HepG2 (cell line): Measurements from ENCODE around the gene DYNC1LI1. TPM values are rescaled to one million over a fixed set of nuclear protein-coding genes. Genes with fewer than 3 reads are reported as not detected.

ENCODE experiments used
- CTCF ChIP-seq: sonication (generic); formaldehyde crosslinking; IDR thresholded peaks from 2 replicates; pipeline ENCODE4 v1.5.0; 2020; ENCODE audit warnings: mild to moderate bottlenecking, missing genetic modification reagents, moderate library complexity
- FOXC1 ChIP-seq: sonication (generic); formaldehyde crosslinking; IDR thresholded peaks from 2 replicates; pipeline ENCODE4 v1.8.0; 2022; ENCODE audit warnings: mild to moderate bottlenecking, missing genetic modification reagents, borderline replicate concordance
- GATAD2A ChIP-seq: IDR thresholded peaks from 2 replicates; pipeline ENCODE4 v1.6.1; 2016
- MXD1 ChIP-seq: sonication (generic); formaldehyde crosslinking; IDR thresholded peaks from 2 replicates; pipeline ENCODE4 v1.4.0; 2020; ENCODE audit warnings: mild to moderate bottlenecking, missing genetic modification reagents
- PAF1 ChIP-seq: IDR thresholded peaks from 2 replicates; pipeline ENCODE4 v1.6.1; 2016; ENCODE audit warnings: missing genetic modification reagents, missing compliant biosample characterization
- PHF20 ChIP-seq: sonication (generic); formaldehyde crosslinking; IDR thresholded peaks from 2 replicates; pipeline ENCODE4 v1.5.0; 2020; ENCODE audit warnings: mild to moderate bottlenecking, missing genetic modification reagents
- REPIN1 ChIP-seq: sonication (generic); formaldehyde crosslinking; IDR thresholded peaks from 2 replicates; pipeline ENCODE4 v1.8.0; 2022; ENCODE audit warnings: missing genetic modification reagents, low read depth, mild to moderate bottlenecking, borderline replicate concordance
- TCF7 ChIP-seq: sonication (generic); IDR thresholded peaks from 2 replicates; pipeline ENCODE4 v1.6.1; 2016; ENCODE audit warnings: antibody characterized with exemption, low read depth
- TIGD3 ChIP-seq: sonication (generic); formaldehyde crosslinking; IDR thresholded peaks from 2 replicates; pipeline ENCODE4 v1.5.1; 2020; ENCODE audit warnings: mild to moderate bottlenecking, missing genetic modification reagents, borderline replicate concordance
- ZNF33A ChIP-seq: sonication (generic); formaldehyde crosslinking; IDR thresholded peaks from 2 replicates; pipeline ENCODE4 v1.5.1; 2020; ENCODE audit warnings: missing genetic modification reagents, mild to moderate bottlenecking, moderate library complexity, borderline replicate concordance
- ZNF382 ChIP-seq: sonication (generic); formaldehyde crosslinking; IDR thresholded peaks from 2 replicates; pipeline ENCODE4 v1.5.0; 2020; ENCODE audit warnings: missing genetic modification reagents, mild to moderate bottlenecking, borderline replicate concordance
- ZNF670 ChIP-seq: sonication (generic); formaldehyde crosslinking; IDR thresholded peaks from 2 replicates; pipeline ENCODE4 v1.8.0; 2022; ENCODE audit warnings: mild to moderate bottlenecking, missing genetic modification reagents, borderline replicate concordance
- ZNF879 ChIP-seq: sonication (generic); formaldehyde crosslinking; IDR thresholded peaks from 2 replicates; pipeline ENCODE4 v1.8.1; 2023; ENCODE audit warnings: missing genetic modification reagents
- polyA plus RNA-seq, 8 experiments: library from polyadenylated mRNA; depleted of rRNA in 3 of 8; stranded (reverse) in 7 of 8; unstranded in 1 of 8; fragments of >200 nt; fragmentation: Illumina TruSeq in 4 of 8; extraction: Trizol in 4 of 8; gene quantifications; 2 replicates each; pipeline versions ENCODE4 v1.2.1 to v1.2.3, GENCODE V29; 2011 to 2016; ENCODE audit warnings: low read depth in 4 of 8, missing spikeins in 1 of 8, mixed read lengths in 1 of 8; ENCODE audit not compliant: insufficient read depth in 1 of 8
- total RNA-seq, 5 experiments: library from RNA; depleted of rRNA; stranded (reverse); fragments of >200 nt; fragmentation: Illumina TruSeq; extraction: Trizol; gene quantifications; 2 replicates each; pipeline ENCODE4 v1.2.3, GENCODE V29; 2016; ENCODE audit warnings: low read depth in 1 of 5
- TF ChIP-seq, protein P1 (sequence below): sonication (generic); formaldehyde crosslinking; IDR thresholded peaks from 2 replicates; pipeline ENCODE4 v1.4.0; 2020; ENCODE audit warnings: missing genetic modification reagents
- TF ChIP-seq, protein P2 (sequence below): sonication (generic); formaldehyde crosslinking; conservative IDR thresholded peaks from 2 replicates; pipeline ENCODE4 v1.8.0; 2022; ENCODE audit warnings: missing genetic modification reagents
- TF ChIP-seq, protein P3 (sequence below): sonication (generic); formaldehyde crosslinking; IDR thresholded peaks from 2 replicates; pipeline ENCODE4 v1.5.0; 2020; ENCODE audit warnings: mild to moderate bottlenecking, low read depth, missing genetic modification reagents, borderline replicate concordance
- TF ChIP-seq, protein P4 (sequence below): sonication (generic); formaldehyde crosslinking; IDR thresholded peaks from 2 replicates; pipeline ENCODE4 v1.8.0; 2022; ENCODE audit warnings: mild to moderate bottlenecking, missing genetic modification reagents, moderate library complexity
- TF ChIP-seq, protein P5 (sequence below): sonication (generic); formaldehyde crosslinking; IDR thresholded peaks from 2 replicates; pipeline ENCODE4 v1.5.1; 2020; ENCODE audit warnings: missing genetic modification reagents, mild to moderate bottlenecking, borderline replicate concordance

DYNC1LI1 gene
- total and polyA plus RNA-seq, 2 of the 13 experiments (the other 11 are each of a cell fraction or from before 2014, with no cell fraction given): 13.4 to 37.1 TPM

DNA sequence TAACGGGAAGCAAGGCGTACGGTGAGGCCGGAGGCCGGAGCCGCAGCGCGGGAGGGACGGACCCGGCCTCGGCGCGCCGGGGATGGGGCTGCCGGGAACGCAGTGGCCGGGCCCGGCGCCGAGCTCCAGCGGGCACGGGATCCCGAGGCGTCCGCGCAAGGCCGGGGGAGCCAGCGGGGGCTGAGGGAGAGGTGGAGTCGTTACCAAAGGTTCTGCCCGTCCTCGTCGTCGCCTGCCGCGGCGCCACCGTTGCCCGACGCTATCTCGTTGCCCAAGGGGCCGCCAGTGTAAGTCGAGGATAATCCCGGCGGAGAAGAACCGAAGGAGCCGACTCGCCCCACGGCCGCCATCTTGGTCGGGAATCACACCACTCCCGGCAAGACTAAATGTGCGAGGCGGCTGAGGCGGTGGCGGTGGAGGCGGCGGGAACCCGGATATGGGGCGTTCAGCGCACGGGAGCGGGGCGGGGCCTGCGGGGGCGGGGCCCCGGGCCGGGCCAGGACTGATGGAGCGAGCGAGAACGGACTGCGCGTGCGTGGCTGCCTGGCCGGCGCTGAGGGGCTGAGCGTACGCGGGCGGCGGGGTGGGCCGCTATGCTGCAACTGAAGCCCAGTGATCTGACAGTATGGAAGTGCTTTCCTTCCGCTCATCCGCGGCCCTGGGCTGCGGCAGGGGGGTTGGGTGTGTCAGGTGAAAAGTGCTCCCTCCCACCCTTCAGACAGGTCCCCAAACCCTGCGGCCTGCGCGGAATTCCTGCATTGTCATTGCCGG, at the start of gene DYNC1LI1 (continued):
- TF ChIP-seq TCF7: no peak
- peak; percentile 49; the same call in 1 of the 2 replicates for TF ChIP-seq FOXC1 (CRISPR knock-in tag)
- TF ChIP-seq, protein P1, sequence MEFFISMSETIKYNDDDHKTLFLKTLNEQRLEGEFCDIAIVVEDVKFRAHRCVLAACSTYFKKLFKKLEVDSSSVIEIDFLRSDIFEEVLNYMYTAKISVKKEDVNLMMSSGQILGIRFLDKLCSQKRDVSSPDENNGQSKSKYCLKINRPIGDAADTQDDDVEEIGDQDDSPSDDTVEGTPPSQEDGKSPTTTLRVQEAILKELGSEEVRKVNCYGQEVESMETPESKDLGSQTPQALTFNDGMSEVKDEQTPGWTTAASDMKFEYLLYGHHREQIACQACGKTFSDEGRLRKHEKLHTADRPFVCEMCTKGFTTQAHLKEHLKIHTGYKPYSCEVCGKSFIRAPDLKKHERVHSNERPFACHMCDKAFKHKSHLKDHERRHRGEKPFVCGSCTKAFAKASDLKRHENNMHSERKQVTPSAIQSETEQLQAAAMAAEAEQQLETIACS: 0 out of 2 replicates have a peak, but pooled peaks have one; percentile 17
- peak; percentile 14; the same call in 1 of the 2 replicates for TF ChIP-seq GATAD2A
- TF ChIP-seq, protein P2, sequence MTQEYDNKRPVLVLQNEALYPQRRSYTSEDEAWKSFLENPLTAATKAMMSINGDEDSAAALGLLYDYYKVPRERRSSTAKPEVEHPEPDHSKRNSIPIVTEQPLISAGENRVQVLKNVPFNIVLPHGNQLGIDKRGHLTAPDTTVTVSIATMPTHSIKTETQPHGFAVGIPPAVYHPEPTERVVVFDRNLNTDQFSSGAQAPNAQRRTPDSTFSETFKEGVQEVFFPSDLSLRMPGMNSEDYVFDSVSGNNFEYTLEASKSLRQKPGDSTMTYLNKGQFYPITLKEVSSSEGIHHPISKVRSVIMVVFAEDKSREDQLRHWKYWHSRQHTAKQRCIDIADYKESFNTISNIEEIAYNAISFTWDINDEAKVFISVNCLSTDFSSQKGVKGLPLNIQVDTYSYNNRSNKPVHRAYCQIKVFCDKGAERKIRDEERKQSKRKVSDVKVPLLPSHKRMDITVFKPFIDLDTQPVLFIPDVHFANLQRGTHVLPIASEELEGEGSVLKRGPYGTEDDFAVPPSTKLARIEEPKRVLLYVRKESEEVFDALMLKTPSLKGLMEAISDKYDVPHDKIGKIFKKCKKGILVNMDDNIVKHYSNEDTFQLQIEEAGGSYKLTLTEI (CRISPR knock-in tag): no peak
- no peak for TF ChIP-seq ZNF33A
- no peak; the same call in 1 of the 2 replicates for TF ChIP-seq REPIN1 (CRISPR knock-in tag)
- 0 out of 2 replicates have a peak, but pooled peaks have one; percentile 35 for TF ChIP-seq MXD1
- TF ChIP-seq PHF20 (CRISPR knock-in tag): peak; percentile 22; the same call in 1 of the 2 replicates
- TF ChIP-seq ZNF670 (CRISPR knock-in tag): no peak
- TF ChIP-seq, protein P3, sequence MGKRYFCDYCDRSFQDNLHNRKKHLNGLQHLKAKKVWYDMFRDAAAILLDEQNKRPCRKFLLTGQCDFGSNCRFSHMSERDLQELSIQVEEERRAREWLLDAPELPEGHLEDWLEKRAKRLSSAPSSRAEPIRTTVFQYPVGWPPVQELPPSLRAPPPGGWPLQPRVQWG: no peak
- TF ChIP-seq, protein P4, sequence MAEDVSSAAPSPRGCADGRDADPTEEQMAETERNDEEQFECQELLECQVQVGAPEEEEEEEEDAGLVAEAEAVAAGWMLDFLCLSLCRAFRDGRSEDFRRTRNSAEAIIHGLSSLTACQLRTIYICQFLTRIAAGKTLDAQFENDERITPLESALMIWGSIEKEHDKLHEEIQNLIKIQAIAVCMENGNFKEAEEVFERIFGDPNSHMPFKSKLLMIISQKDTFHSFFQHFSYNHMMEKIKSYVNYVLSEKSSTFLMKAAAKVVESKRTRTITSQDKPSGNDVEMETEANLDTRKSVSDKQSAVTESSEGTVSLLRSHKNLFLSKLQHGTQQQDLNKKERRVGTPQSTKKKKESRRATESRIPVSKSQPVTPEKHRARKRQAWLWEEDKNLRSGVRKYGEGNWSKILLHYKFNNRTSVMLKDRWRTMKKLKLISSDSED (CRISPR knock-in tag): 0 out of 2 replicates have a peak, but pooled peaks have one; percentile 11
- no peak for TF ChIP-seq TIGD3 (CRISPR knock-in tag)
- no peak for TF ChIP-seq ZNF879 (CRISPR knock-in tag)
- TF ChIP-seq, protein P5, sequence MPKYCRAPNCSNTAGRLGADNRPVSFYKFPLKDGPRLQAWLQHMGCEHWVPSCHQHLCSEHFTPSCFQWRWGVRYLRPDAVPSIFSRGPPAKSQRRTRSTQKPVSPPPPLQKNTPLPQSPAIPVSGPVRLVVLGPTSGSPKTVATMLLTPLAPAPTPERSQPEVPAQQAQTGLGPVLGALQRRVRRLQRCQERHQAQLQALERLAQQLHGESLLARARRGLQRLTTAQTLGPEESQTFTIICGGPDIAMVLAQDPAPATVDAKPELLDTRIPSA: no peak
- no peak for TF ChIP-seq ZNF382 (CRISPR knock-in tag)
- no peak for TF ChIP-seq PAF1
- no peak for TF ChIP-seq CTCF
